Left colon (tissue), 2 donors: ENCODE data around the gene GLP2R. TPM values are rescaled to one million over a fixed set of nuclear protein-coding genes. Genes with fewer than 3 reads are reported as not detected.
"Not testable (repeated sequence)": the region's sequence is repeated elsewhere in the genome, so short reads cannot be mapped to it uniquely, and the experiment has no call there.

Source experiments
- ATAC-seq: fragments of 200-7000 bp; cut with Tn5 transposase; one replicate; pipeline ENCODE4 v1.9.1; 2020; ENCODE audit warnings: mild to moderate bottlenecking, moderate library complexity
- DNase-seq, 2 donors: peaks; one replicate each; pipeline ENCODE4 v3.0.0-alpha.2; 2020
- intact Hi-C, 2 donors: fragments of 100-400 bp; cut with DNase I in 1 of 2; cut with micrococcal nuclease in 1 of 2; formaldehyde crosslinking; loops; one replicate each; pipeline versions ENCODE4 v1.11.2 to v1.14.0; 2022; cut with DNase I, micrococcal nuclease
- long read RNA-seq: library from polyadenylated mRNA; unstranded; transcript quantifications from one replicate; pipeline ENCODE4 v2.0.0, GENCODE V29; 2021
- total RNA-seq, 2 donors: library from RNA; stranded (reverse); fragmentation: NEBNext Ultra II Directional; extraction: Animal tissue kit (Norgen Biotek cat#: 25700); gene quantifications; one replicate each; pipeline ENCODE4 v1.2.1, GENCODE V29; 2021
- donor health status: DM: no; HTN: no; CAD: no.
- donor health status: DM: yes; HTN: yes; CAD: no.

GLP2R gene, protein sequence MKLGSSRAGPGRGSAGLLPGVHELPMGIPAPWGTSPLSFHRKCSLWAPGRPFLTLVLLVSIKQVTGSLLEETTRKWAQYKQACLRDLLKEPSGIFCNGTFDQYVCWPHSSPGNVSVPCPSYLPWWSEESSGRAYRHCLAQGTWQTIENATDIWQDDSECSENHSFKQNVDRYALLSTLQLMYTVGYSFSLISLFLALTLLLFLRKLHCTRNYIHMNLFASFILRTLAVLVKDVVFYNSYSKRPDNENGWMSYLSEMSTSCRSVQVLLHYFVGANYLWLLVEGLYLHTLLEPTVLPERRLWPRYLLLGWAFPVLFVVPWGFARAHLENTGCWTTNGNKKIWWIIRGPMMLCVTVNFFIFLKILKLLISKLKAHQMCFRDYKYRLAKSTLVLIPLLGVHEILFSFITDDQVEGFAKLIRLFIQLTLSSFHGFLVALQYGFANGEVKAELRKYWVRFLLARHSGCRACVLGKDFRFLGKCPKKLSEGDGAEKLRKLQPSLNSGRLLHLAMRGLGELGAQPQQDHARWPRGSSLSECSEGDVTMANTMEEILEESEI
- total RNA-seq: 10 to 100 TPM; 10.4 to 11.9 TPM
- long read RNA-seq, full-length matches to known transcripts: 5 of 11 reads
- long read RNA-seq, partial matches to known transcripts: 1 of 11 reads
- long read RNA-seq, other reads (novel, unspliced or antisense): 5 of 11 reads

- no peak for DNase-seq
- intact Hi-C loops: no loop called here
- ATAC-seq: no peak
These were observed at the start of gene GLP2R for GRCh38 chr17:9825641-9826150. TSS of gene GLP2R (plus strand) at chr17:9825924. CDS start at chr17:9826064, 140 bp downstream.

GRCh38 chr17:9776911-9777310 lies 48.8 kb upstream of the GLP2R start:
- intact Hi-C loops: no loop called here
- ATAC-seq: no peak
- DNase-seq: no peak

- no peak for DNase-seq
- ATAC-seq: no peak
- intact Hi-C loops: no loop called here
These were observed 45.2 kb upstream of the GLP2R start for GRCh38 chr17:9780552-9780951.

GRCh38 chr17:9783050-9783449 lies 42.7 kb upstream of the GLP2R start:
- intact Hi-C loops: no loop called here
- DNase-seq (no peak), ATAC-seq (no peak)

GRCh38 chr17:9783465-9783864 lies 42.3 kb upstream of the GLP2R start:
- intact Hi-C loops, DNase-seq, ATAC-seq: not testable (repeated sequence)

- DNase-seq: no peak
- ATAC-seq: no peak
- intact Hi-C loops: no loop called here
These were observed 41.2 kb upstream of the GLP2R start for GRCh38 chr17:9784544-9784943.

DNA sequence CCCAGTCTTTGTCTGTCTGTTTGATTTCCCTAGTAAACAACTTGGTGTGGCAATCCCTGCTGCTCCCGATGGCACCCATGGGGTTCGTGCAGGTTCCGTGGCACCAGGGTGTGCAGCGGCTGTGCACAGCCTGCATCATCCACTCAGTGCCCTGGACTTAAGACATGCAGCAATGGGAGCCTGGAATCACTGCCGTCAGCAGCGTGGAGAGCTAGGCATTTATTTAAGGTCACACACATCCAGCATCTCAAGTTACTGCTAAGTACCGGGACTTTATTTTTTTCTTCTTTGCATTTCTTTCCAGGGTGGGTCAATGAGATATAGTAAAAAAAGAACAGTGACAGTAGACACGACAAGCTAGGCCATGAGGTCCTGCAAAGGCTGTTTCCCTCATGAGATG lies 37.1 kb upstream of the GLP2R start:
- no peak for ATAC-seq
- intact Hi-C loops: no loop called here
- DNase-seq: no peak

DNA sequence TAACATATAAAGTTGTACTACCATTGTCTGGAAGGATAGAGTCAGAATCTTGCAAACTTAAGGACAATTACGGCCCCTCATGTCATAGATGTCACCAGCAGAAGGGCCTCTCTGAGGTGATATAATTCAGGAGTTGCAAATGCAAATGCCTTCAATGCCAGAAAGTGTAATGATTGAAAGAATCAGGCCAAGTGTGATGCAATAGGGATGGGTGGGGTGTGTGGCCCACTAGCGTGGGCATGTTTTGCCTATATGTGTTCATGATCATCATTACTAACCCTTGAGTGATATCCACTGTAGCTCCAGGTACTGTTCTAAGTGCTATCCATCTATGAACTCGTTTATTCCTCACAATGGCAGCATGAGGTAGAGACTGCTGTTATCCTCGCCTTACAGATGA lies 35.4 kb upstream of the GLP2R start:
- no peak for ATAC-seq
- intact Hi-C loops: no loop called here

GRCh38 chr17:9790889-9791876 lies 34.5 kb upstream of the GLP2R start, which contains the start of gene DHRS7C:
TSS of gene DHRS7C (minus strand) at chr17:9791592. CDS start at chr17:9791284, 308 bp downstream.
- no peak for ATAC-seq
- intact Hi-C loops: no loop called here
- DNase-seq: no peak

More for the DNA sequence above, 35.4 kb upstream of the GLP2R start:
- no peak for DNase-seq

DNA sequence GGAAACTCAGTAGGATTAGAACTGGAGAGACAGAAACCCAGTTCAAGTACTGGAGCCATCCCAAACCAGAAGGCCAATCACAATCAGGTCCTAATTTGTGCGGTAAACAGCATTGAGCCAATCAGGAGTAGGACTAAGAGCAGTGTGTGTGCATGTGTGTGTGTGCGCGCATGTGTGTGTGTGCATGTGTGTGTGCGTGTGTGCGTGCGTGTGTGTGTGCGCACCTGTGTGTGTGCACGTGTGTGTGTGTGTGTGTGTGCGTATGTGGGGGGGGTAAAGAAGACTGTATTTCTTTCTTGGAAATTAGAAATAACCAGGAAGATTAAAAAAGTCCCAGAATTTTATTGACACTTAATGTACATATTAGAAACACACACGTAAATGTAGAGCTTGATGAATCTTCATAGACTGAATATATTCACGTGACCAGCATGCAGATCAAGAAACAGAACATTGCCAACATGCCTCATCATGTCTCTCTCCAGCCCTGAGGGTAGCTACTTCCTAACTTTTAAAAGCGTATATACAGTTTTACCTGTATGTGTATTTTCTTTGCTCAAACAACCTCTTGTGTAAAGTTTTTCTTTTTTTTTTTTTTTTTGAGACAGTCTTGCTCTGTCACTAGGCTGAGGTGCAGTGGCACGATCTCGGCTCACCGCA lies 33.4 kb upstream of the GLP2R start:
- DNase-seq: no peak
- intact Hi-C loops: no loop called here

DNA sequence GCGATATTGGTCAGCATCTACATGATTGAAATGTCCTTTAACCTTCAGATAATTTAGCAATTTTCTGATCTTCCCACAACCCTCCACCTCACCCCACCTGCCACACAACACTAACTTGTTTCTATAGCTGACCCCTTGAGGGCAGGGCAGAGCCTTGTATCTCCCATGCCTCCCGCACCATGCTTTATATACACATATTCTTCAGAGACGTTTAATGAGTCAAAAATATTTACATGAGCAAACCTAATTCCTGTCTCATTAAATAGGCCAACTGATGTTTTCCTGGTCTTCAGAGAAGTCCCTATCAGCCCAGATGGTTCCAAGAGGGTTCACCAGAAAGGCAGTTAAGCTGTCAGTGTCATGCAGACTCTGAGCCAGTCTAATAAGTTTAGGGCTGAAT lies 27.7 kb upstream of the GLP2R start:
- intact Hi-C loops: no loop called here
- DNase-seq: no peak
- no peak for ATAC-seq

More for the DNA sequence above, 33.4 kb upstream of the GLP2R start:
- ATAC-seq: no peak

GRCh38 chr17:9798724-9799123 lies 27.0 kb upstream of the GLP2R start:
- DNase-seq (no peak), ATAC-seq (no peak)
- intact Hi-C loops: no loop called here

DNA sequence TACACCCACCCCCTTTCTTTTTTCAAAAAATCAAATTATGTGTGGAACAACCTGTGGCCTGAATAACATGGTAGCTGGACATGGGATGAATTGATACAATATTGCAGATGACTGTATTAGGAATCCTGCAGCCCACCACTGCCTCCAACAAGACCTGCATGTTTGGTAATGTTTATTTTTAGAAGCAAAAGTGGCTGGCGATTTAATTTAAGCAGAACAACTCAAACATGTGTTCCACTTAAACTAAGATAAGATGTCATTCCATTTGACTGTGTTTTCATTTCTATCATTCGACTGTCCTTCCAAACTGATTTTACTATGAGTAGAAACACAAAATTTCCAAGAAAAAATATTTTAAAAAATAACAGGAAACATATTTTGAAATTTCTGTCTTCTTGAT lies 24.2 kb upstream of the GLP2R start:
- DNase-seq (no peak), ATAC-seq (no peak)
- intact Hi-C loops: loop anchor here in 1 of 2 donors (10.0 kb wide), 1 partner anchor 83 kb away; no protein-coding TSS in a partner anchor

DNA sequence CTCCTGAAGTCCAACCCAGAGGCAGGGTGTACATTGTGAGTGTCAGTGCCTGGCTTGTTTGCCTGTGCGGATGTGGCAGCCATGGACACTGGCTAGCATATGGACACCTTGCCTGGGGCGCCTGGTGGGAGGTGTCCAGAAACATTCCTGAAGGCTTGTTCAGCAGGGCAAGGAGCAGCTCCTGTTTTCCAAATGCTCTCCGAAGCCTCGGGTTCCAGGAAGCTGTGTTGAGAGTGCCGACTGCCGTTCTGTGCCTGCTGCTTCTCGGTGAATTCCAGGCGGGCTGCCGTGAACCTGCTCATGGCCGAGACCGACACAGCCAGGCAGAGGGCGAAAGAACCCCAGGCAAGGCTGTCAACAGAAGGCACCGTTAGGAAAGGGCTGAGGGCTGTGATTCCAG lies 23.4 kb upstream of the GLP2R start:
- intact Hi-C loops: loop anchor here in 1 of 2 donors (10.0 kb wide), 1 partner anchor 83 kb away; no protein-coding TSS in a partner anchor

DNA sequence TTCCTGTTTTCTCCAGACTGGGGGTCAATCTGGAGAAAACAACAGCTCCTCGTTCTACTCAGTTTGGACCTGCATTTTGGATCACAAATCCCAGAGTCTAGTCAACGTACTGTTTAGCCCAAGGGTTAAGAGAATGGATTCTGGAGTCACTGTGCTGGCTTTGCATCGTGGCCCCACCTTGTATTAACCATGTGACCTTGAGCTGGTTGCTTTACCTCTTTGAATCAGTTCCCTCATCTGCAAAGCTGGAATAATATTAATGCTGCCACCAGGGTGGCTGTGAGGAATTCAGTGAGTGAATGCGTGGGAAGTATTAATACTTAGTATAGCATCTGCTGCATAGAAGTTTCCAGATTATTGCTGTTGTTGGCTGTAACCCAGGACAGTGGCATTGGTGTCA lies 23.0 kb upstream of the GLP2R start:
- intact Hi-C loops: loop anchor here in 1 of 2 donors (10.0 kb wide), 1 partner anchor 82 kb away; no protein-coding TSS in a partner anchor
- ATAC-seq (no peak), DNase-seq (no peak)

More for the DNA sequence above, 23.4 kb upstream of the GLP2R start:
- ATAC-seq: no peak
- DNase-seq: no peak

- intact Hi-C loops: loop anchor here in 1 of 2 donors (10.0 kb wide), 1 partner anchor 79 kb away; no protein-coding TSS in a partner anchor
- no peak for DNase-seq
- ATAC-seq: no peak
These were observed 20.0 kb upstream of the GLP2R start for GRCh38 chr17:9805769-9806168.

- no peak for ATAC-seq
- intact Hi-C loops: loop anchor here in 1 of 2 donors (10.0 kb wide), 1 partner anchor 78 kb away; no protein-coding TSS in a partner anchor
- DNase-seq: no peak
These were observed 19.0 kb upstream of the GLP2R start for GRCh38 chr17:9806699-9807098.

- no peak for ATAC-seq
- no peak for DNase-seq
- intact Hi-C loops: loop anchor here in 1 of 2 donors (10.0 kb wide), 1 partner anchor 75 kb away; no protein-coding TSS in a partner anchor
These were observed 16.3 kb upstream of the GLP2R start for GRCh38 chr17:9809409-9809808.
